ENCODE results near the gene USP6NL.

GRCh38 chr10:11454160-11454559 is 157.3 kb downstream of the USP6NL start:
- TF ChIP-seq SIN3A (IDR thresholded peaks at IDR 0.05; ENCODE audit: borderline replicate concordance, insufficient read depth, low read length): no peak
- TF ChIP-seq TAF1 (IDR thresholded peaks at IDR 0.05; ENCODE audit: borderline replicate concordance, insufficient read depth, low read length): no peak

Data from PFSK-1 (cell line).